ENCODE data around the gene DPH1.

DNA sequence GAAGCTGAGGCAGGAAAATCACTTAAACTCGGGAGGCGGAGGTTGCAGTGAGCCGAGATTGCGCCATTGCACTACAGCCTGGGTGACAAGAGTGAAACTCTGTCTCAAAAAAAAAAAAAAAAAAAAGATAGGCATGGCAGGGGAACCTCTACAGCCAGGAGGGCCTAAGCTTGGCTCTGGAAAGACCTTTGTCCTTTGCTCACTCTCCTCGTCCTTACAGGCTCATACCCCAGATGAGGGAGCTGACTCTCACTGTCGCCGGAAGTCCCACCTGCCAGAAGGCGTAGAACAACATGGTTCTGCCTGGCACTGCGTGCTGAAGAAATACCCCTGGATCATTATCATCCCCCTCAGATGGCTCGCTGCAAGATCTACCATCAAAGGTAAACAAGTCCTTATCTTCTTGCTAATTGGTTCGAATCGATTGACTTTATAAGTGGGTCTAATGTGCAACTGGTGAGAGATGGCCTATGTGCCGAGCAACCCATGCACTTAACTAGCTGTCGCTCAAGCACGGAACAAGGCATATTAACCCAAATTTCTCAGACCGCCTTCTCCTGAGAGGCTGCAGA lies 34.5 kb upstream of the DPH1 start:
- no peak for TF ChIP-seq POLR2AphosphoS5 (IDR thresholded peaks at IDR 0.05)
- TF ChIP-seq EP300 (IDR thresholded peaks at IDR 0.05): no peak
- TF ChIP-seq, protein P1, sequence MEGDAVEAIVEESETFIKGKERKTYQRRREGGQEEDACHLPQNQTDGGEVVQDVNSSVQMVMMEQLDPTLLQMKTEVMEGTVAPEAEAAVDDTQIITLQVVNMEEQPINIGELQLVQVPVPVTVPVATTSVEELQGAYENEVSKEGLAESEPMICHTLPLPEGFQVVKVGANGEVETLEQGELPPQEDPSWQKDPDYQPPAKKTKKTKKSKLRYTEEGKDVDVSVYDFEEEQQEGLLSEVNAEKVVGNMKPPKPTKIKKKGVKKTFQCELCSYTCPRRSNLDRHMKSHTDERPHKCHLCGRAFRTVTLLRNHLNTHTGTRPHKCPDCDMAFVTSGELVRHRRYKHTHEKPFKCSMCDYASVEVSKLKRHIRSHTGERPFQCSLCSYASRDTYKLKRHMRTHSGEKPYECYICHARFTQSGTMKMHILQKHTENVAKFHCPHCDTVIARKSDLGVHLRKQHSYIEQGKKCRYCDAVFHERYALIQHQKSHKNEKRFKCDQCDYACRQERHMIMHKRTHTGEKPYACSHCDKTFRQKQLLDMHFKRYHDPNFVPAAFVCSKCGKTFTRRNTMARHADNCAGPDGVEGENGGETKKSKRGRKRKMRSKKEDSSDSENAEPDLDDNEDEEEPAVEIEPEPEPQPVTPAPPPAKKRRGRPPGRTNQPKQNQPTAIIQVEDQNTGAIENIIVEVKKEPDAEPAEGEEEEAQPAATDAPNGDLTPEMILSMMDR (IDR thresholded peaks at IDR 0.05): no peak

Data from sigmoid colon (tissue), 4 donors.